ENCODE data around the gene ZNF644.
"Not testable (repeated sequence)": the region's sequence is repeated elsewhere in the genome, so short reads cannot be mapped to it uniquely, and the experiment has no call there.

The ZNF644 gene

DNA sequence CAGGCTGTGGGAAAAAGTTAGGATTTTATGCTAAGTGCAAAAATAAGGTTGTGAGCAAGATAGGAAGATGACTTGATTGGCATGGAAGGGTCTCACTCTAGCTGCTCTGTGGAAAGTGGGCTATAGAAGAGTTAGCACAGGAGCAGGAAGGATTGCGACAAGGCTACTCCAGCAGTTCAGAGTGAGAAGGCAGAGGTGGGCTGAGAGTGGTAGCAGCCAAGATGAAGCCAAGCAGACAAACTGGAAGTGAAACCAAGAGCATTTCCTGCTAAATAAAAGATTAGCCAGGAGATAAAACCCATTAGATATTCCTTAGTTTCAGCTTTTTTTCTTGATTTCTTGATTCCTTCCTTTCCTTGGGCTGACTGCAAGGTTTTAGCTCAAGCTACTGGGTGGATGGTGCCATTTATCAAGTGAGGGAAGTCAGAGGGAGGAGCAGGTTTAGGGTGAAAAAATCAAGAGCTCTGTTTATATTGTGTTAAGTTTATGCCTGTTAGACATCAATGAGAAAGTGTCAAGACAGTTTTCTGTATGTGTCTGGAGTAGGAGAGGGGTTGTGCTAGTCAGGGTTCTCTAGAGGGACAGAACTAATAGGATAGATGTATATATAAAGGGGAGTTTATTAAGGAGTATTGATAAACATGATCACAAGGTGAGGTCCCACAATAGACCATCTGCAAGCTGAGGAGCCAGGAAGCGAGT is 33.1 kb upstream of the ZNF644 start:
- TF ChIP-seq, protein P1, sequence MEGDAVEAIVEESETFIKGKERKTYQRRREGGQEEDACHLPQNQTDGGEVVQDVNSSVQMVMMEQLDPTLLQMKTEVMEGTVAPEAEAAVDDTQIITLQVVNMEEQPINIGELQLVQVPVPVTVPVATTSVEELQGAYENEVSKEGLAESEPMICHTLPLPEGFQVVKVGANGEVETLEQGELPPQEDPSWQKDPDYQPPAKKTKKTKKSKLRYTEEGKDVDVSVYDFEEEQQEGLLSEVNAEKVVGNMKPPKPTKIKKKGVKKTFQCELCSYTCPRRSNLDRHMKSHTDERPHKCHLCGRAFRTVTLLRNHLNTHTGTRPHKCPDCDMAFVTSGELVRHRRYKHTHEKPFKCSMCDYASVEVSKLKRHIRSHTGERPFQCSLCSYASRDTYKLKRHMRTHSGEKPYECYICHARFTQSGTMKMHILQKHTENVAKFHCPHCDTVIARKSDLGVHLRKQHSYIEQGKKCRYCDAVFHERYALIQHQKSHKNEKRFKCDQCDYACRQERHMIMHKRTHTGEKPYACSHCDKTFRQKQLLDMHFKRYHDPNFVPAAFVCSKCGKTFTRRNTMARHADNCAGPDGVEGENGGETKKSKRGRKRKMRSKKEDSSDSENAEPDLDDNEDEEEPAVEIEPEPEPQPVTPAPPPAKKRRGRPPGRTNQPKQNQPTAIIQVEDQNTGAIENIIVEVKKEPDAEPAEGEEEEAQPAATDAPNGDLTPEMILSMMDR (IDR thresholded peaks at IDR 0.05), result no peak
- H3K27ac ChIP-seq, result no peak overlapping the region

DNA sequence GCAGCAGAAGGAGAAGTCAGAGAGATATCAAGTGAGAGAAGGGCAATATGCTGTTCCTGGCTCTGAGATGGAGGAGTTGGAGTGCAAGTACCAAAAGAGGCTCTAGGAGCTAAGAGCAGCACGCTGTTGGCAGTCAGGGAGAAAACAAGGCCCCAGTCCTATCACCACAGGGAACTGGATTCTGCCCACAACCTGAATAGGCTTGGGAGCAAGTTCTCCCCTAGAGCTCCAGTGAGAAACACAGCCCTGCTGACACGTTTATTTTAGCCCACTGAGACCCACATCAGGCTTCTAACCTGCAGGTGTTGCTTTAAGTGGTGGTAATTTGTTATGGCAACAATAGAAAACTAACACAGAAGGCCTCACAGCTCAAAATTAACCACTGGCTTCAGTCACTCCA is 31.8 kb upstream of the ZNF644 start:
- no peak overlapping the region for H3K27ac ChIP-seq
- TF ChIP-seq, protein P1 (IDR thresholded peaks at IDR 0.05), result no peak
- no peak overlapping the region for H3K4me3 ChIP-seq
- DNase-seq (ENCODE audit: low spot score), result no peak

More for the DNA sequence above, 33.1 kb upstream of the ZNF644 start:
- DNase-seq (ENCODE audit: low spot score), result no peak
- H3K4me3 ChIP-seq, result no peak overlapping the region

DNA sequence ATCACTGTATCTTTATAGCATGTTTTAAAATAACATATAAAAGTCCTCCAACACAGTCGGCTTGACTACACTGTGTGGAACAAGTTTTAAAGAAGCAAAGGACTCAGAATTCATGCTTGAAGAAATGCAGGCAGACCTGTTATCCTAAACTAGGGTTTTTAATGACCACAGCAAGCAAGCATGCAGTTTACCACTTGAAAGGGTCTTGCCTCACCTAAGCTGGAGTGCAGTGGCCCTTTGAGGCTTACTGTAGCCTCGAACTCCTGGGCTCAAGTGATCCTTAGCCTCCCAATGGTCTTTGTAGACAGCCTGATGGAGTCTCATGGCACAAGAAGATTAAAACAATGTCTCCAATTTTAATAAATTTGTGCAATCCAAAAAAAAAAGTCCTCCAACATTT is 27.7 kb upstream of the ZNF644 start:
- DNase-seq (ENCODE audit: low spot score); H3K4me3 ChIP-seq; H3K27ac ChIP-seq: not testable (repeated sequence)

DNA sequence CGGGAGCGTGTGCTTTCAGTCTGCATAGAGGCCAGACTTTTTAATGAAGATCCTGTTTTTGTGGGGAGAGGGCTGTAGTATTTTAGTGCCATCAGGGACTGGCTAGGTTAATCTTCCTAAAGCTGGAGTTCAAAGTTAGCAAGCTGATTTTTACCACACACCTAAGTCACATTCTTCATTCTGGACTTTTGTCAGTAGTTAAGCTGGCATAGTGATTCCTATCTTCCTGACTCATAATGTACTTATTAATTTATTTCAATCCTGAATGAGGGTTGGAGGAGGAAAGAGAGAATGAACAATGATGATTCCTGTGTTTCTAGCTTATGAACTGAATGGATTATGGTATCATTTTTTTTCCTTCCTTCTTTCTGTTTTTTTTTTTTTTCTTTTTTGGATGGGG is 24.9 kb upstream of the ZNF644 start:
- Histone ChIP-seq H3K27ac (no peak overlapping the region), H3K4me3 (no peak overlapping the region)
- TF ChIP-seq, protein P1 (IDR thresholded peaks at IDR 0.05), result no peak
- no peak for DNase-seq (ENCODE audit: low spot score)

DNA sequence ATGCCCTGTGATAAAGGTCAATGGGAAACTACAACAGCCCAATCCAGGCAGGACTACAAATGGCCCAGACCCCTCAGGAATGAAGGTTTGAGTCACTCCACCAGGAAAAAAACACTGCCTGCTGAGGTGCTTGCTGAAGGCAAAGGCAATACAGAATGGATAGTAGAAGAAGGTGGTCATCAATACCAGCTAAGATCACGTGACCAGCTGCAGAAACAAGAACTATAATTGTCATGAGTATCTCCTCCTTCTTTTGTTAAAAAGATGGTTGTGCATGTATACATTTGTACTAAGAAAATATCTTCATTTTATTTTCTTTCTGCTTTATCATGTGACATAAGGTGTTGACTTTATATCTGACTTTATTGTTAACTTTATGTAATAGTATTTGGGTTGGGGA is 23.4 kb upstream of the ZNF644 start:
- TF ChIP-seq, protein P1 (IDR thresholded peaks at IDR 0.05), result no peak
- no peak for DNase-seq (ENCODE audit: low spot score)
- no peak overlapping the region for H3K4me3 ChIP-seq
- H3K27ac ChIP-seq, result no peak overlapping the region

DNA sequence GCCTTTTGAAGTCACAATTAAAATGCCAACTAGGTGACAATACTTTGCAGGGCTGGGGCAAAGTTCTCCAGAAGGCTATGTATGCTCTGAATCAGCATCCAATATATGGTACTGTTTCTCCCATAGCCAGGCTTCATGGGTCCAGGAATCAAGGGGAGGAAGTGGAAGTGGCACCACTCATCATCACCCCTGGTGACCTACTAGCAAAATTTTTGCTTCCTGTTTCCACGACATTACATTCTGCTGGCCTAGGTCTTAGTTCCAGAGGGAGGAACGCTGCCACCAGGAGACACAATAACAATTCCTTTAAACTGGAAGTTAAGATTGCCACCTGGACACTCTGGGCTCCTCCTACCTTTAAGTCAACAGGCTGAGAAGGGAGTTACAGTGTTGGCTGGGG is 22.9 kb upstream of the ZNF644 start:
- DNase-seq (ENCODE audit: low spot score); H3K4me3 ChIP-seq; H3K27ac ChIP-seq: not testable (repeated sequence)

DNA sequence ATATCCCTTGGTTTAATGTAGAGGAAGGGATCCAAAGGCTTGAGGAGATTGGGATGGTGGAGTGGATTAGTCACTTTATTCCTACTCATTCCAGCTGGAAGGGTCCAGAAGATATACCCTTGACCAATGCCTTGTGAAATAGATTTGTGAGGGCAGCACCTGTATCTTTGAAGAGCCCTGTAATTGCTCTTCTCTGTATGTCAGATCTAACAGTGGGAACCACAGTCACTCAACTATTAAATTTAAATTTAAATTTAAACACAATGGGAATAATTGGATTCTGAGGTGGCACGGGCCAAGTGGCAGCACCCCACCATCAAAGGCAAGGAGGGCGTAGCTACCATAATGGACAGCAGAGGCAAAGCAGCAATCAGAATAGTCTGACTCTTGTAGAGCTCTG is 20.5 kb upstream of the ZNF644 start:
- H3K4me3 ChIP-seq; DNase-seq (ENCODE audit: low spot score): not testable (repeated sequence)

DNA sequence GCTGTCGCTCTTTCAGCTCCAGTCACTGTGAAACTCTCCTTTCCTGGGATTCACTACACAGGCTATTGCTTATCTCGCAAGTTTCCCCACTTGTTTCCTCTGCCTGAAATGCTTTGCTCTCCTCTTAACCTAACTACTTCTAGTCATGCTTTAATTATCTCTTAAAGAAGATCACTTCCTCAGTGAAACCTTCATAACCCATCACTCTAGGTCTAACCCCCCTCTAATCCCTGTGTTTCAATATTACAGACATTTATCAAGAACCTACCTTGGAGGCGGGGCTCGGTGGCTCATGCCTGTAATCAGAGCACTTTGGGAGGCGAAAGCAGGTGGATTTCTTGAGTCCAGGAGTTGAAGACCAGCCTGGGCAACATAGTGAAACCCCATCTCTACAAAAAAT is 16.7 kb upstream of the ZNF644 start:
- H3K27ac ChIP-seq, result no peak overlapping the region
- DNase-seq (ENCODE audit: low spot score), result no peak
- TF ChIP-seq, protein P1 (IDR thresholded peaks at IDR 0.05), result no peak
- no peak overlapping the region for H3K4me3 ChIP-seq

More for the DNA sequence above, 20.5 kb upstream of the ZNF644 start:
- not testable (repeated sequence) for H3K27ac ChIP-seq

All from coronary artery (tissue), 2 donors.